VCaP (cell line): ENCODE results near the gene COPS9.

Experiments
- H3K27ac ChIP-seq: fragments of 450-650 bp; 2 replicates; pipeline ENCODE4 v1.5.1; 2017
- CTCF ChIP-seq: fragments of 450-650 bp; conservative IDR thresholded peaks from 2 replicates; pipeline ENCODE4 v1.5.1; 2017; ENCODE audit warnings: mild to moderate bottlenecking, moderate library complexity

Gene COPS9

GRCh38 chr2:240179941-240180666 lies 44.0 kb upstream of the COPS9 start:
- TF ChIP-seq CTCF = no peak
- H3K27ac ChIP-seq = no peak overlapping the region

GRCh38 chr2:240179186-240179815 lies 43.2 kb upstream of the COPS9 start:
- no peak overlapping the region for H3K27ac ChIP-seq

GRCh38 chr2:240178564-240178963 lies 42.5 kb upstream of the COPS9 start:
- no peak overlapping the region for H3K27ac ChIP-seq
- no peak for TF ChIP-seq CTCF

More at GRCh38 chr2:240179186-240179815, 43.2 kb upstream of the COPS9 start:
- no peak for TF ChIP-seq CTCF

GRCh38 chr2:240174496-240174895 lies 38.4 kb upstream of the COPS9 start:
- TF ChIP-seq CTCF = no peak
- H3K27ac ChIP-seq = no peak overlapping the region

GRCh38 chr2:240172071-240172895 lies 36.2 kb upstream of the COPS9 start:
- TF ChIP-seq CTCF = no peak
- no peak overlapping the region for H3K27ac ChIP-seq

GRCh38 chr2:240170883-240171282 lies 34.8 kb upstream of the COPS9 start:
- TF ChIP-seq CTCF = no peak

GRCh38 chr2:240170354-240170735 lies 34.2 kb upstream of the COPS9 start:
- no peak overlapping the region for H3K27ac ChIP-seq
- no peak for TF ChIP-seq CTCF

More at GRCh38 chr2:240170883-240171282, 34.8 kb upstream of the COPS9 start:
- H3K27ac ChIP-seq = no peak overlapping the region
